Fibroblast of the conjunctiva (primary cell): ENCODE data around the gene ERGIC1.
A peak's percentile ranks its signal among the peaks of the same experiment; 100 is the strongest.

Experiments
- DNase-seq: peaks from one replicate; pipeline ENCODE4 v3.0.0-alpha.2; 2010; ENCODE audit warnings: low read depth

The ERGIC1 gene

DNA sequence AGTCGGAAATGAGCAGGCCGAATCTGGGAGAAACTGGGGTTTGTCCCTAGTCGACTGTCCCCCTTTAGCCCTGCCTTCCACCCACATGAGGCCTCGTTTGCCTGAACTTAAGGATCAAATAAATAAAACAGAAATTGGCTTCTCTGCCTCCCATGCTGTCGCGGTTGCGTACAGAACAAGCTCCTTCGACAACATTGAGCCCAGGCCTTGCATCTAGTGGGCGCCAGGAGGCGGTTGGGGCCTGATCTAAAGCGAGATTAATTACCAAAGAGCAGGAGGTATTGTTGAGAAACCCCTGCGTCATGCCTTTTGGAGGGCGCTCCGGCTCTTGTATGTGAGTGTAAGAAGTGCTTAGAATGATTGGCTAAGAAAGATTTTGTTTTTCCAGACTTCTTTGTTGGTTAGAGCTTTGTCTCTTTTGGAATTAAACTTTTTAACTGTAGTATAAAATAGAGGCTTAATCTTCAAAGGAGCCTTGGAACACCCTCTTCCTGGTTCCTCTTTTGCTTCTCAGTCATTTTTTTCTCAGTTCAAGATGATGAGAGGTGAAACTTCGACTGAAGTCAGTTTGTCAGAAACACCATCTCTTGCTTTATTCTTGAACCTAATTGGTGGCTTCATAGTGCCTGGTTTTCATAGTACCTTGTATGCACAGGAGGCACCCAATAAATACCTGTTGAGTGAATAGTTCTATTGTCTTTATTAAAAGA lies 150.3 kb downstream of the ERGIC1 start:
- DNase-seq, result peak; percentile 79

DNA sequence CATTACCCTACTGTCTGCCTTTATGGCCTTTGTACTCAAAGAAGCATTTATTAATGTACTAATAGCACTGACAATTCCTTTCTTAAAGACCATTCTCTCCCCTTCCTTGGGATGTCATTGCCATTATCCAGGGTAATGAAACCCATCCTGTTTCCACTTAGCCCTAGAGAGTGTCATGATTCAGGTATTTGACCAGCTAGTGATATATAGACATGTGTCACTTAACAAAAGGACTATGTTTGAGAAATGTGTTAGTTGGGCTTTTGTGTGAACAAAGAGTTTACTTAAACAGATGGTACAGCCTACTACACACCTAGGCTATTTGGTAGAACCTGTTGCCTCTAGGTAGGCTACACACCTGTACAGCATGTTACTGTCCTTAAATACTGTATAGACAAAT lies 151.5 kb downstream of the ERGIC1 start:
- DNase-seq, result no peak

DNA sequence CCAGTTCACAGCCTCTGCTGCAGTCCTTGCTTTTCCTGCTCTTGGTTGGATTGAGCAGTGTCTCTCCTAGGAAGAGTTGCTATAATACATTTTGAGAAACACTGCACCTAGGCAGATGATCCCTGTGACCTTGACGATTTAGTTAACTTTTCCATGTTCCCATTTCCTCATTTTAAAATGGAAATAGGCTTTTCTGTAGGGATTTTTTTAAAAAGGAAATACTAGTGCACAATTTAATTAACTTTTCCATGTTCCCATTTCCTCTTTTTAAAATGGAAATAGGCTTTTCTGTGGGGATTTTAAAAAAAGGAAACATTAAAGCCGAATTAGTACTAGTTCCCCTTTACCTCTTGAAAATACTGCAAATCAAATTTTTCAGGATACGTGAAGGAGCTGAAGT lies 154.2 kb downstream of the ERGIC1 start:
- DNase-seq, result no peak

DNA sequence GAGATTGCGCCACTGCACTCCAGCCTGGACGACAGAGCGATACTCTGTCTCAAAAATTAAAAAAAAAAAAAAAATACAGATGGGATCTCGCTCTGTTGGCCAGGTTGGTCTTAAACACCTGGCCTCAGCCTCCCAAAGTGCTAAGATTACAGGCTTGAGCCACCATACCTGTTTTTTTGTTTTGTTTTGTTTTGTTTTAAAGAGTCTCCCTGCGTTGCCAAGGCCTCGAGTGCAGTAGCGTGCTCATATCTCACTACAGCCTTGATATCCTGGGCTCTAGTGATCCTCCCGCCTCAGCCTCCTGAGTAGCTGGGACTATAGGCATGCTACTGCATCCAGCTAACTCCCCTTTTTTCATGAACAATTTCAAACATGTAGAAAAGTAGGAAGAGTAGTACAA lies 156.7 kb downstream of the ERGIC1 start:
- no peak for DNase-seq

DNA sequence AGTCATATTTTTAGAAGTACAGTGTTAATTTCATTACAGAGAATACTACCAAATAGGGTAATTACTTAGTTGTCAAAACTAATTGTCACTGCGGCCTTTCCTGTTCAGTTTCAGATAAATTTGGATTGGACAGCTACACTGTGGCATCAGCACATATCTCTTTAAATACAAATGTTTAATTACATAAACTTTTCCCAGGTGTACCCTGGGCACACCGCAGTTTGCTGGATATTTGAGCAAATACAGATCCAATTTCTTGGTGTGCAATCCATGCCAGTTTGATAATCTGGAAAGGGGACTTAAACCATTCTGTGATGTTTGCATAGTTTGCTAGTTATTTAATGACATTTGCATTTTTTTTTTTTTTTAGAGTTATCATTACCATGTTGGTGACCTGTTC lies 160.4 kb downstream of the ERGIC1 start:
- no peak for DNase-seq

DNA sequence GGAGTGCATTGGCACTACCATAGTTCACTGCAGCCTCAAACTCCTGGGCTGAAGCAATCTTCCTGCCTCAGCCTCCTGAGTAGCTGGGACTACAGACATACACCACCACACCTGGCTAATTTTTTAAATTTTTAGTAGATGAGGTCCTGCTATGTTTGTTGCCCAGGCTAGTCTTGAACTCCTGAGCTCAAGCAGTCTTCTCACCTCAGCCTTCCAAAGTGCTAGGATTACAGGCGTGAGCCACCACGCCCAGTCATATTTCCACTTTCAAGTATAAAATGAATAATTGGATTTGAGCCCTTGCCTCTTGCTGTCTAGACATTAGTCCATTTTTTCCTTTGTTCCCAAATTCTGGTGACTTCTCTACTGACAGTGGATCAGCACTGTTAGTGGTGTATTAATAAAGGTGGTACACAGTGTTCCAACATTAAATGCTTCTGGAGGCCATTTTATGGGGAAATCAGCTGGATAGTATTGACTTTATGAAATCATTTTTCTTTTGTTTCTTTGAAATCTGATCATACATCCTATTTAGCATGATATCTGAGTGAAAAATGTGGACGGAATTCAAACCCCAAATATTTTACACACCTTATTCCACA lies 165.4 kb downstream of the ERGIC1 start:
- no peak for DNase-seq

DNA sequence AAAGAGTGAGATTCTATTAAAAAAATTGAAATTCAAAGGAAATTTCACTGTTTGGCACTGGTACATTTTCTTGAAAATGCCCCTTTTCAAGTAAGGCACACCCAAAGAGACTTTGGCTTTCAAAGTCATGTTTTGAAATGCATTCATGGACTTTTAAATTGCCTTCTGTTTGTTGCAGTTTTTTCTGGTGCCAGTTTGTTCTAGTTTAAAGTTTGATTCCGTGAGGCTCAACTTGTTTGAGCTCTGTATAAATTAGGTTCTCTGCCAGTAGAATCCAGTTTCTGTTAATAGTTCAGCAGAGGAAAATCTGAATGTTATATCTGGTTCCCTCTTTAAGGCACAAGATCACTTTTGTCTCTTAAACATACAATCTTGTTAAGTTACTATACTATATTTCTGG lies 165.9 kb downstream of the ERGIC1 start:
- no peak for DNase-seq

DNA sequence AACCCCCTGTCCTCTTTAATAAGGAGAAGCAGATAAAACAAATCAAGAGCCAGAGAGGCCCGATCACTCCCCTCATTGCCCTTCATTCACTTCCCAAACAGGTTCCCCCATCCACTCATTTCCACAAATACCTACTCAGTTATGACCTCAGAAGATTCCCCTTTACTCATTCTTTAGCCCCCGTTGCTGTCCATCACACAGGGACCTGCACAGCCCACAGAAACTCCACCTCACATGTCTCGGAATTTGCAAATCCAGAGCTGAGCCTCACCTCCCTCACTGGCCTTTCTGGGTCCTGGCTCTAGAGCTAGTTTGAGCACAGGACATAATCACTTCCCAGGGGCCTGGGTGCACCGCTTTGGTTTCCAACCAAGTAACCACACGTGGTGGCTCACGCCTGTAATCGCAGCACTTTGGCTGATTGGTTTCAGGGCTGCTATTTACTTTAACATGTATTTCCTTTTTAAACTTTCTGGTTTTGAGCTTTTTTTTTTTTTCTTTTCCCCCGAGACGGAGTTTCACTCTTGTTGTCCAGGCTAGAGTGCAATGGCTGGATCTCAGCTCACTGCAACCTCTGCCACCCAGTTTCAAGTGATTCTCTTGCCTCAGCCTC lies 167.3 kb downstream of the ERGIC1 start:
- DNase-seq, result no peak
